ENCODE results near the gene RPRD1A. TPM values are rescaled to one million over a fixed set of nuclear protein-coding genes. Genes with fewer than 3 reads are reported as not detected.

The RPRD1A gene
- total and polyA plus RNA-seq, 2 experiments from 2014 or later, result 24.2 to 39.7 TPM

DNA sequence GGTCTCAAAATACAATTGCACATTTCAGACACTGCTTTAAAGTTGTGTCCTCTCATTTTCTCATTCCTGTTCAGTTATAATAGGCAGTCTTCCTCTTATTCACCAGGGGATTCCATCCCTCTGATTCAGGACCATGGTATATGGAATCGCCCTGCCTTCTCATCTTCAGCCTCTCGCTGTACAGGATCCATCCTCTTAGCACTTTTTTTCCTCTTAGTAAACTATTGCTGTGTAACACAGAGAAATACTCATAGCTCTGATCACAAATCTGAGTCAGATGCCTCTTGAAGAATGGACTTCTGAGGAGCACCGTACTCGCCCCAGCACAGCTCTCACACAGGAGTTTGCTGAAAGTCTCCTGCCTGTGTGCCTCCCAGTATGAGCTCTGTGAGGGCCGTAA, 83.5 kb downstream of the RPRD1A start:
- 22 to 25% methylated on average over 5 of the region's 5 CpGs for WGBS, 2 experiments (ENCODE audit: low coverage in 1 of 2, low lambda C conversion rate in 2 of 2, missing lambda C conversion rate in 2 of 2)
- Histone ChIP-seq H3K4me2 (ENCODE audit: unreplicated experiment) (peak overlapping the region; percentile 38), H3K27ac (peak overlapping the region; percentile 77), H3K9ac (peak overlapping the region; percentile 48; the same call in 1 of the 2 replicates), H3K27me3 (replicated peaks; ENCODE audit: insufficient read depth) (no peaks in the 10 kb centered on the region), H2AFZ (peak overlapping the region; percentile 54), H3K36me3 (ENCODE audit: low read depth) (peaks cover 23% of the 10 kb centered on the region), H3K4me1 (ENCODE audit: insufficient read depth) (peaks cover 38% of the 10 kb centered on the region), H4K20me1 (ENCODE audit: insufficient read depth) (no peaks in the 10 kb centered on the region), H3K9me2 (ENCODE audit: insufficient read depth) (no peaks in the 10 kb centered on the region), H3K79me2 (ENCODE audit: insufficient read depth) (no peaks in the 10 kb centered on the region), H3F3A (ENCODE audit: insufficient read depth) (peaks cover 62% of the 10 kb centered on the region), H3K4me3 (peak overlapping the region; percentile 23; the same call in 1 of the 2 replicates), H3K9me3 (ENCODE audit: low read depth) (no peaks in the 10 kb centered on the region)
- TF ChIP-seq EZH2 (IDR thresholded peaks at IDR 0.05; ENCODE audit: insufficient read depth, poor library complexity, severe bottlenecking) (no peak), EZH2phosphoT487 (IDR thresholded peaks at IDR 0.05; ENCODE audit: insufficient read depth, low read depth) (no peak)
- peak; percentile 93 for DNase-seq
- in situ Hi-C loops (cut with MboI), result no loop called here

DNA sequence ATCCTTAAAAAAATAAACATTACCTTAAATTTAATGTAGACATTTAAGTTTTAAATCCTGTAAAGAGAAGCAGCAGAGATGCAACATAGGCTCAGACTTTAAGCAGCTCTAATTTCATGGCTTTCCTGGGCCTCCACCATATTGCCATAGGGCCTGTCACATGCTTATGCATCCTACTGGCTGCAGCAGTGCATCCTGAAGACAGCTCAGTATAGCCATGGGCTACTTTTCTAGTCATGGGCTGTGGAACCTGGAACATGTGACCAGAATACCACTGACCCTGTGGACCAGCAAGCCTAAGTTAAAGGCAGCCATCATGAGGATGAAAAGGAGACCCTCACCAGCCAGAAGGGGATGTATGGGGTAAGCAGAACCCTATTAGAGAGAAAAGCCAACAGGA, 84.2 kb downstream of the RPRD1A start:
- H3F3A ChIP-seq (ENCODE audit: insufficient read depth), result peaks cover 62% of the 10 kb centered on the region
- TF ChIP-seq EZH2 (IDR thresholded peaks at IDR 0.05; ENCODE audit: insufficient read depth, poor library complexity, severe bottlenecking), result no peak
- no peak for TF ChIP-seq EZH2phosphoT487 (IDR thresholded peaks at IDR 0.05; ENCODE audit: insufficient read depth, low read depth)
- H3K4me2 ChIP-seq (ENCODE audit: unreplicated experiment), result peak overlapping the region; percentile 14

DNA sequence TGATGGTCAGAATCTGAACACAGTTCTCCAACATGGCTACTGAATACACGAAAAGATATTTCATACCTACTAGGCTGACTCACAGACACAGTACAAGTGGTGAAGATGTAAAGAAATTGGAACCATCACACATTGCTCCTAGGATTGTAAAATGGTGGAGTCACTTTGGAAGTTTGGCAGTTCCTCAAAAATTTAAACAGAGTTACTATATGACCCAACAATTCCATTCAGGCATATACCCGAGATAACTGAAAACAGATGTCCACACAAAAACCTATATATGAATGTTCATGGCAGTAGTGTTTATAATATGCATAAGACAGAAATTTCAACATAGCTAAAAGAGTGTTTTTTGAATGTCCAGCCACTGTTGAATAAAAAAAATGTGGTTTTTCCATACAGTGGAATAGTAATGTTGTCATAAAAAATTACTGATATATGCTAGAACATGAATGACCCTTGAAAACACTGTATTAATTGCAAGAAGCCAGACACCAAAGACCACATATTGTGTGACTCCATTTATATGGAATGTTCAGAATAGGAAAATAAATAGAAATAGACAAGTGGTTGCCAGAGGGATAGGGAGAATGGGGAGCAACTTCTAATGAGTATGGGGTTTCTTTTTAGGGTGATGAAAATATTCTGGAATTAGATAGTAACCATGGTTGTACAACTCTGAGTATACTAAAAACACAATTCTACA, 84.8 kb downstream of the RPRD1A start:
- TF ChIP-seq EZH2phosphoT487 (IDR thresholded peaks at IDR 0.05; ENCODE audit: insufficient read depth, low read depth) (no peak), EZH2 (IDR thresholded peaks at IDR 0.05; ENCODE audit: insufficient read depth, poor library complexity, severe bottlenecking) (no peak)
- Histone ChIP-seq H3K36me3 (ENCODE audit: low read depth) (peaks cover 36% of the 10 kb centered on the region), H3K4me1 (ENCODE audit: insufficient read depth) (peaks cover 38% of the 10 kb centered on the region), H3K9me2 (ENCODE audit: insufficient read depth) (no peaks in the 10 kb centered on the region), H3K9ac (0 out of 2 replicates have a peak overlapping the region, but pooled peaks have one; percentile 11), H3F3A (ENCODE audit: insufficient read depth) (peaks cover 62% of the 10 kb centered on the region), H4K20me1 (ENCODE audit: insufficient read depth) (no peaks in the 10 kb centered on the region), H3K27ac (peak overlapping the region; percentile 77), H3K79me2 (ENCODE audit: insufficient read depth) (no peaks in the 10 kb centered on the region; the same call in 1 of the 2 replicates), H2AFZ (no peak overlapping the region), H3K4me3 (no peak overlapping the region), H3K27me3 (replicated peaks; ENCODE audit: insufficient read depth) (no peaks in the 10 kb centered on the region), H3K4me2 (ENCODE audit: unreplicated experiment) (peak overlapping the region; percentile 14), H3K9me3 (ENCODE audit: low read depth) (no peaks in the 10 kb centered on the region)
- peak; percentile 58 for DNase-seq
- in situ Hi-C loops (cut with MboI), result no loop called here
- WGBS, 2 experiments (ENCODE audit: low coverage in 1 of 2, low lambda C conversion rate in 2 of 2, missing lambda C conversion rate in 2 of 2), result 5 to 7% methylated on average over 2 of the region's 2 CpGs

More for the DNA sequence above, 84.2 kb downstream of the RPRD1A start:
- peak; percentile 8 for DNase-seq
- Histone ChIP-seq H3K4me1 (ENCODE audit: insufficient read depth) (peaks cover 38% of the 10 kb centered on the region), H3K27ac (peak overlapping the region; percentile 77), H3K9me2 (ENCODE audit: insufficient read depth) (no peaks in the 10 kb centered on the region), H3K79me2 (ENCODE audit: insufficient read depth) (no peaks in the 10 kb centered on the region; the same call in 1 of the 2 replicates), H4K20me1 (ENCODE audit: insufficient read depth) (no peaks in the 10 kb centered on the region), H3K4me3 (no peak overlapping the region), H3K27me3 (replicated peaks; ENCODE audit: insufficient read depth) (no peaks in the 10 kb centered on the region), H2AFZ (no peak overlapping the region), H3K9ac (peak overlapping the region; percentile 11; the same call in 1 of the 2 replicates), H3K9me3 (ENCODE audit: low read depth) (no peaks in the 10 kb centered on the region), H3K36me3 (ENCODE audit: low read depth) (peaks cover 30% of the 10 kb centered on the region)
- in situ Hi-C loops (cut with MboI), result no loop called here

DNA sequence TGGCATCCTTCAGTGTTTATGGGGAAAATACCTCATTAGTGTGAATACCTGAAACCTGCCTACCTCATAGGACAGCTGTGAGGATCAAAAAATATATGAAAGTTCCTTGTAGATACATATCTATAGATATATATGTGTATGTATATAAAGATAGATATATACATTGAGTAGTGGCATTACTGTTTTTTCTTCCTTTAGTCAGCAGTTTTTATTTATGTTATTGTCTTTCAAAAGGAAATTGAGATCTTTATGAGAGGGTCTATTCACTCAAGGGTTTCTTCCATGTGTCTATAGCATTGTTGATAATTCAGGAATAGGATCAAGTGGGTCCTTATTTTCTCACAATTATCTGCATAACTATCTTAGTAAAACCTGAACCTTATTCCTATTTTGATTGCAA, 88.2 kb downstream of the RPRD1A start:
- no peak overlapping the region for H2AFZ ChIP-seq
- H4K20me1 ChIP-seq (ENCODE audit: insufficient read depth), result no peaks in the 10 kb centered on the region
- H3K27ac ChIP-seq, result no peak overlapping the region
- H3K4me2 ChIP-seq (ENCODE audit: unreplicated experiment), result no peak overlapping the region
- no peak overlapping the region for H3K9ac ChIP-seq
- H3F3A ChIP-seq (ENCODE audit: insufficient read depth), result peaks cover 46% of the 10 kb centered on the region
- peaks cover 59% of the 10 kb centered on the region for H3K36me3 ChIP-seq (ENCODE audit: low read depth)
- H3K4me1 ChIP-seq (ENCODE audit: insufficient read depth), result peaks cover 29% of the 10 kb centered on the region
- no peak overlapping the region for H3K4me3 ChIP-seq
- H3K27me3 ChIP-seq (replicated peaks; ENCODE audit: insufficient read depth), result no peaks in the 10 kb centered on the region
- no peaks in the 10 kb centered on the region for H3K9me3 ChIP-seq (ENCODE audit: low read depth)
- H3K9me2 ChIP-seq (ENCODE audit: insufficient read depth), result no peaks in the 10 kb centered on the region
- TF ChIP-seq EZH2 (IDR thresholded peaks at IDR 0.05; ENCODE audit: insufficient read depth, poor library complexity, severe bottlenecking) (no peak), EZH2phosphoT487 (IDR thresholded peaks at IDR 0.05; ENCODE audit: insufficient read depth, low read depth) (no peak)
- in situ Hi-C loops (cut with MboI), result no loop called here
- peaks cover 17% of the 10 kb centered on the region for H3K79me2 ChIP-seq (ENCODE audit: insufficient read depth)
- DNase-seq, result no peak
